ENCODE results near the gene MCM3AP.
A peak's percentile ranks its signal among the peaks of the same experiment; 100 is the strongest.
"Not testable (repeated sequence)": the region's sequence is repeated elsewhere in the genome, so short reads cannot be mapped to it uniquely, and the experiment has no call there.

The MCM3AP gene

DNA sequence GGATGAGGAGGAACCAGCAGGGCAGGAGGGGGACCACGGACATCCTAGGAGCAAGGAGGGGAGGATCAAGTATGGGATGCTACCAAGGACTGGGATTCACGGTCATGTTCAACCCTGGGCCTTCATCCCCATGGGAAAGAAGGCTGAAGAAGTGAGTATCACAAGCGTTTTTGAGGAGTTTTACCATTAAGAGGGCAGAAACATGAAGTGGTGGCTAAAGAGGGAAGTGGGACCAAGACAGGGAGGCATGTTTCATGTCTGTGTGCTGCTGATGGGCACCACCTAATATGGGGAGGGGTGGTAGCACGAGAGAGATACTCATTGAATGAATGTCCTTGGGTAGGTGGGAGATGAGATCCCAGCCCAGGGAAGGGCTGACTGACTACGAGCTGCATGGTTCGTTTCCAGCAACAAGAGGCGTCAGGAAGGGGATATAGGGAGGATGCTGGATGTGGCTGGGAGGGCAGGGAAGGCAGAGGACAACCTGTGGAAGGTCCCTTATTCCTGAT lies 45.5 kb downstream of the MCM3AP start:
- DNase-seq, result no peak

DNA sequence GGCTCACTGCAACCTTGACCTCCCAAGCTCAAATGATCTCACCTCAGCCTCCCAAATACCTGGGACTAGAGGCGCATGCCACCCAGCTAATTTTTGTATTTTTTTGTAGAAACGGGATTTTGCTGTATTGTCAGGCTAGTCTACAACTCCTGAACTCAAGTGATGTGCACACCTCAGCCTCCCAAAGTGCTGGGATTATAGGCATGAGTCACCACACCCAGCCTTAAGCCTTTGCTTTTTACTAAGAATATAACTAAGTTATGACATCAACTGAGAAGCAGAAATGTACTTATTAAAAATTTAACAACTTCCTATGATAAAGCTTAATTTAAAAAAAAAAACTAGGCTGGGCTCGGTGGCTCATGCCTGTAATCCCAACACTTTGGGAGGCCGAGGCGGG lies 47.9 kb downstream of the MCM3AP start:
- DNase-seq, result no peak

DNA sequence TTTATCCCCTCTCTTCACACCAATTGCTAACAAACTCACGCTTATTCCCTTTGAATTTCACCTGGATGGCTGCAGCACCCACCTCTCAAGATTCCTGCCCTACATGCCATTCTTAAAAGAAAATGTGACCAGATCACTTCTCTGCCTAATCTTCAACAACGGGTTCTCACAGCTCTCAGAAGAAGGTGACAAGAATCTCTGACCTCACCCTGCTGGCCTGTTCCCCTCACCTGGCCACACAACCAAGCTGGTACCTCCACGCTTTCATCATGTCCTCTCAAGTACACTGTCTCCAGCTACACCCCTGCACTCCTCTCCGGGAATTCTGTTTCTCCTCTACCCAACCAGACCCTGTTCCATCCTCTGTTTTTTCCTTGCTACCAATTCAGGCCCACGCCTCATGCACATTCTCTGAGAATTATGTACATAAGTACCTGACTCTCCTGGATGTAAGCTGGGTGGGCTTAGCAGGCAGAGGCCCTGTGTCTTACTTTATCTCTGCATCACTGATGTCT lies 50.9 kb downstream of the MCM3AP start:
- DNase-seq, result no peak

DNA sequence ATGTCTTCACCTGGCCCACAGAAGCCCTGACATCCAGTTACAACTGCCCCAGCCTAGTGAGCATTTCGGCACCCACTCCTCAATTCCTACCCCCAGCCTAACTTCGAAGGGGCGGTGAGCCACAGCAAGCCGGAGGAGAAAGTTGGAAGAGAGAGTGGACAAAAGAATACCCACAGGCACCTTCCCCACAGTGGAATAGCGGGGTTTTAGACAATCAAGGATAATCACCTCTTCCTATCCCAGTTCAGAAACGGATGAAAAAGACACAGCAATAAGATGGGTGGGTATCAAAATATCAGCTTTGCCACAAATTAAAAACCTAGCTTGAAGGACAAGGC lies 55.5 kb downstream of the MCM3AP start:
- DNase-seq, result no peak

DNA sequence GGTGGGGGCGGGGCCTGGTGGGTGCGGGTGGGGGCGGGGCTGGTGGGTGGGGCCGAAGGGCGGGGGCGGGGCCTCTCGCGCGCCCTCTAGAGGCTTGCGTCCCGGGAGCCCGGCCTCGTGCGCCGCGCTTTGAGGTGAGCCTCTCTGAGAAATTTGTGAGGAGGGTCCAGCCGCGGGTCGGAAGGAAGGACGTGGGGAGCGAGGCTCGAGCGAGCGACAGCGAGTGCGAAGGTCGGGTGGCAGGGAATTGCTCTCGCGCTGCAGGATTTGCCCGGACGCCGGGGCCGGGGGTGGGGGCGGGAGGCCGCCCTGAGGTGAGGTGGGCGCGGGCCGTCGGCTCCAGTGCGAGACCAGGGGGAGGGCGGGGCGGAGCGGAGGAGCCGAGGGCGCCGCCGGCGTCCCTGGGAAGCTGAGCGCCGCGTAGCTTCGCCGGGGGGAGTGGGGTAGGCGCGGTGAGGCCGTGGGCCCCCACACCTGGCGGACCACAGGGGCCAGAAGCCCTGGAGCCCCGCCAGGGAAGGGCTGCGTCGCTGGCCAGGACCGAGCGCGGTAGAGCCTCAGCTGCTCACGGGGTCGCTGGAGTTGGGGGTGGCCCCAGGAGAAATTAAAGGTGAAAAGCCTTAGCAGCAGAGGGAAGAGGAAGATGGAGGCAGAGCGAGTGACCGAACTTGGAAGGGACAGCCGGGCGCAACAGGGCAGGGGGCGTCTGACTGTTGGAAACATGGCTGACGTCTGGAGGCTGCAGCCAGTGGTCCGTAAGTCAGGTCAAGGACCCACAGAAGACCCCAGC lies 56.1 kb downstream of the MCM3AP start:
- no peak for DNase-seq

DNA sequence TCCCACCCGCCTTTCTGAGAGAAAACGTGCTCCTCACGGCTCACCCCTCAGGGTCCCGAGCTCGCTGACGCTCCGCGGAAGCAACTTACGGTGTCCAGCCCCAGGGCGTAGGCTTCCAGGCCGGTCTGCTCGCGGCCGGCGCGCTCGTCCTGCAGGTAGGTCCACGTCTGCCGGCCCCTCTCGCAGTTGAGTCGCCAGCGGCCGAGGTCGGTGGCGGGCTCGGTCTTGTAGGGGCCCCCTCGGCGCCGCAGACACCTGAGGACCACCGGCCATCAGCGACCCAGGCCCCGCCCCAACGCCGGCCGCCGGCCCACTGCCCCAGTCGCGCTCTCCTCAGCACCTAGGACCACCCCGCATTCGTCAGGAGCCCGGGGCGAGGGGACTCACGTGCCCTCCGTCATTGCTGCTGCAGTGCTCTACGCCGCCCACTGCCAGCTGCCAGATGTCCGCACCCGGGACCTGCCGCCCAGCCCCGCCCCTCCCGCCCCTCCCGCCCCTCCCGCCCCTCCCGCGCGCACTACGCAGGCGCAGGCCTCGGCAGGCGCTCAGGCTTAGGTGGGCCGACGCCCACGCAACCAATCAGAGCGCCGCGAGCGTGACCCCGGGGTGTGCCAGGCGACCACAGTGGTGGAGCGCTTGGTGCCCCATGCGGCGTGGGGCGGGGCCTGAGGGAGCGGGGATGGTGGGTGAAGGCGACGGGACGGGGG lies 56.9 kb downstream of the MCM3AP start, which contains the start of gene LSS:
Gene LSS, minus strand, starts transcription at position 430 of the 707 bp plus-strand sequence. Its CDS starts 29 bp downstream, at position 401.
- peak; percentile 97 for DNase-seq

DNA sequence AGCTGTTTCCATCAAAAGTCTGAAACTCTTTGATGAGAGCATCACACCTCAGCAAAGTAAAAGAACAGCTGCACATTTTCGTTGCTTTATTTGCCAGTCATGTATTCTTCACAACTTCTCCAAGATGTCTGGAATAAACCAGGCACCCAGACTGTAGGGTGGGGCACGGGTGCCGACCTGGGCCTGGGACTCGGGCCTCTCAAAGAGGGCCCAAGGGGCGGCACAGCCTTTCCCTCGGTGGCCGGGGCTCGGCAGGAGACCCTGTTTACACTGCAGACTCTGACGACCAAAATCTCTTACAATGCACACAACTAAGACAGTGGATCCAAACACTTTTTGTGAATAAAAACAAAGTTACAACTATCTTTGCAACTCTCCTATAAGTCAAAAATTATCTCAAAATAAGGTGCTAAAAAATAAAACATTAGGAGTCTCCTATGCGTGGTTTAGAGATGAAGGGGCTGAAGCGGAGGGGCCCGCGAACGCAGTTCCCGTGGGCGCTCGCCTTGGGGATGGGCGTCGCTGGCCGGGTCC lies 57.5 kb downstream of the MCM3AP start:
- DNase-seq, result no peak

DNA sequence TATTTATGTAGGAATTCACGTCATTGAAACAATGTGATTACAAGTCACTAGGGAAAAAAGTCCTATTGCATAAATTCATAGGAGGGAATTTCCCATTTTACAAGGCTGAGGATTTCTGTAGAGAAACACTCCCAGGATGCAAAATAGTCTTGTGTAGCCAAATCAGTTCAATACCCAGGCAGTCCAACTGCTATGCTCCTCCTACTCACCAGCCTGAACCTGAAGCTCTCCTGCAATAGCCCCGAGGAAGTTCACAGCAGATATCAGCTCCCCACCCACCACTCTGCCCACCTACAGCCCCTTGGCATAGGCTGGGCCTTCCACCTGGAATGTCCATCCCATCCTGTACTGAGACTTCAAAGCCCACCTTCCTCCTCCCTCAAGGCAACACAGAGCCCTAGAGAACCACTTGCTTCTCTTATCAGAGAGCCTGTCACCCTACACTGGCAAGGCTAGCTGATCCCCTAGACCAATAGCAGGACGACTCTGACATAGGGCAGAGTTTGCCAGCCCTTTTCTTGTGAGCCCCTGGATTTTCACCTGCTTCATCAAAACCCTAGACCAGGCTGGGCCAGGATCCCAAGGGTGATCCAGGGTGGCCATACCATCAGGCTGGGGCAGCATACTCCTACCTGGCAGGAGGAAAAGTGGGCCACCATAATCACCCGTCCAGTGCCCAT lies 58.4 kb downstream of the MCM3AP start:
- DNase-seq, result no peak

DNA sequence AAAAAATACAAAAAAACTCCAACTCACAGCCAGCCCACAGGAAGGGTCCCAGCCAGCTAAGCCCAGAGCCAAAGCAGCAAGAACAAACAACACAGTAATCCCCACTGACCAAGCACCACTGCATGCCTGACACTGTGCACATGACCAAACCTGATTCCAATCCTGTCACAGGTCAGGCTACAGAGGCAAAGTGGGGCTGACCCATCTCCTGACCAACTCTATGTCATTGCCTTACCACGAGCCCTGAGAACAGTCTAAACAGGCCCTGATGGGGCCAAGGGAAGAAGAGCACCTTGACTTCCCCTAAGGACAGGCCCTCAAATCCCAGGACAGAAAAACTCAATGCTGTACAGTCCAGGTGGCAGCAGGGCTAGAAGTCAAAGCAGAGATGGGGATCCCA lies 59.3 kb downstream of the MCM3AP start:
- no peak for DNase-seq

DNA sequence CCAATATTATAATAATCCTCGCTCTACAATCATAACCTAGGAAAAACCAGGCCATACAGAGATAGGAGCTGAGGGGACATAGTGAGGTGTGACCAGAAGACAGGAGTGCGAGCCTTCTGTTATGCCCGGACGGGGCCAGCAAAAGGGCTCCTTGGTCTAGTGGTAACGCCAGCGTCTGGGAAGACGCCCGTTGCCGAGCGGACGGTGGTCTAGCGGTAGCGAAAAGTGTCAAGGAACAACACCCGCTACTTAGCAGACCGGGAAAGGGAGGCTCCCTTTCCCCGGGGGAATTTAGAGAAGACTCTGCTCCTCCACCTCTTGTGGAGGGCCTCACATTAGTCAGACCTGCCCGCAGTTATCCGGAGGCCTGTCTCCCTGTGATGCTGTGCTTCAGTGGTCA lies 61.8 kb downstream of the MCM3AP start:
- not testable (repeated sequence) for DNase-seq

DNA sequence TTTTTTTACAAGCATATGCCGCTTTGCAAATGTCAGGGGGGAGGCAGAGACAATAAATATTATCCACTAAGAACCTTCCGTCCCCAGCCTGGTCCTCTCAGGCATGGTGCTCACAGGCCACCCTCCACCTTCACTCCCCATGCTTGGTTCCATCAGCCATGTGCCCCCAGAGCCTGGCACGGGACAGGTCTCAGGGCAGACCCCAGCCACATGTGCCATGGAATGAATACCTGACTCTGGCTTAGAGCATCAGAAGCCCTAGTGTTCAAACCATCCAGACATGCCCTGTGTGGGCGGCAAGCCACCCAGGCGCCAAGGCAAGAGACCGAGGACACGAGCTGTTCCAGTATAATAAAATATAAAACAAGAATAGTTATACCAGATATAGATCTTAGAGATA lies 62.2 kb downstream of the MCM3AP start:
- DNase-seq, result no peak

DNA sequence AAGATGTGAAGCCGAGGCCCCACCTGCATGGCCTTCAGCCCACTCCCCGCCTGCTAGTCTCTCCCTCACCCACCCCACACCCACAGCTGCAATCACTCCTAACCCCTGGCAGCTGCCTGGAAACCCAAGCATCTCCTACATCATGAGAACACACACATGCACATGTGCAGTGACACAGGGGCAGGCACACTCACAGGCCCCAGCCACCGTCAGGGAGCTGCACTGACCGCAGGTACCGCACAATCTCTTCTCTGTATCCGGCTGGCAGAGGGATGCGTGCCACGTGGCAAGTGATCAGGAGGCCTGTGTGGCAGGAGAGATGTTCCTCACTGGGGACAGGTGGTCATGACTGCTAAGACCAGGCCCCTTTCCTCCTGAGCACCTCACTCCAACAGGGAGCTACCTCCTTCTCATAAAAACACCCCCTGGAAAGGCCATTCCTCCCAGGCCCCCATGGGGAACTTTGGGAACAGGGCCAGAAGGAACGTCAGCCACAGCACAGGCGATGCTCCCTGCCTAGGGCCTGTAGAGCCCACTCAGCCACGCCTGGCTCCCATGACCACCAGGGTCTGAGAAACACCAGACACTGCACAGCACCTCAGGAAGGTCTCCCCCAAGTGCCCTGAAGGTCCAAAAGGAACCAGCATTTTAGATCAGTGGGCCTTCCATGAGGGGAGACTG lies 62.8 kb downstream of the MCM3AP start:
- no peak for DNase-seq

DNA sequence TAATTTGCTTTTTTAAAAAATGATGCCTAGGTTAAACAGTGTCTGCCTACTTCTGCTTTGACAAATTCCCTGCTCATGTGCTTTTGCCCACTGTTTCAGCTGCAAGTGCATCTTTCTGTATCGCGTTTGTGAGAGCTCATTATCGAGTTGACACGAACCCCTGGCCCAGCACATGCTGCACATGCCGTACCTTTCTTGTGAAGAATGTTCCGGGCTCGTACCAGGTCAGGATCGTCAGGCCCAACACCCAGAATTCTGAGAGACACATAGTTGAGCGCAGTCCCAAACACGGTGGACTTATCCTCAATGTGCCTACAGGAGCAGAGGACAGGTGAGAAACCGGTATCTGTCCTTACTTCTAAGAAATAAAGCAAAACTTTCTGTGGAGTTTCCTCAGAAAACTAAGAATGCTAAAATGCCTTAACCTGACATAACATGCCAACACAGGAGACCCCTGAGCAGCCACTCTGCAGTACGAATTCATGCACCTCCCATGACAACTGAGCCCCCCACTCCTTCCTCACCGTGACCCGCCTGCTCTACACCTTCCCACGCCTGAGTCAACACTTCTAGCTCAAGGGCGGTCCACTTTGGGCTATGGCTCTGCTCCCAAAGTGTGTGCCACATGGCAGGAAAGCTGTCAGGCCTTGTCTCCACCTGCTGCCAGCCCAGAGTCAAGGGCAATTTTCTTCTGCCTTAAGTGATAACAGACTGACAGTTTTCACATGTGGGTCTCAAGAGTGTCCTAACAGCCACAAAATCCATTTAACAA lies 63.6 kb downstream of the MCM3AP start:
- DNase-seq, result no peak

DNA sequence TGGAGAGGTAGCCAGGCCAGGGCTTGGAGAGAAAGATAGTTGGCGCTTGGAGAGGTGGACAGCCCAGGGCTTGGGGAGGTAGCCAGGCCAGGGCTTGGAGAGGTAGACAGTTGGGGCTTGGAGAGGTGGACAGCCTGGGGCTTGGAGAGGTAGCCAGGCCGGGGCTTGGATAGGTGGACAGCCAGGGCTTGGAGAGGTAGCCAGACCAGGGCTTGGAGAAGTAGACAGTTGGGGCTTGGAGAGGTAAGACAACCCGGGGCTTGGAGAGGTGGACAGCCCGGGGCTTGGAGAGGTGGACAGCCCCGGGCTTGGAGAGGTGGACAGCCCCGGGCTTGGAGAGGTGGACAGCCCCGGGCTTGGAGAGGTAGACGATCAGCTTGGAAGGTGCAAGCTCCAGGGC lies 64.6 kb downstream of the MCM3AP start:
- no peak for DNase-seq

DNA sequence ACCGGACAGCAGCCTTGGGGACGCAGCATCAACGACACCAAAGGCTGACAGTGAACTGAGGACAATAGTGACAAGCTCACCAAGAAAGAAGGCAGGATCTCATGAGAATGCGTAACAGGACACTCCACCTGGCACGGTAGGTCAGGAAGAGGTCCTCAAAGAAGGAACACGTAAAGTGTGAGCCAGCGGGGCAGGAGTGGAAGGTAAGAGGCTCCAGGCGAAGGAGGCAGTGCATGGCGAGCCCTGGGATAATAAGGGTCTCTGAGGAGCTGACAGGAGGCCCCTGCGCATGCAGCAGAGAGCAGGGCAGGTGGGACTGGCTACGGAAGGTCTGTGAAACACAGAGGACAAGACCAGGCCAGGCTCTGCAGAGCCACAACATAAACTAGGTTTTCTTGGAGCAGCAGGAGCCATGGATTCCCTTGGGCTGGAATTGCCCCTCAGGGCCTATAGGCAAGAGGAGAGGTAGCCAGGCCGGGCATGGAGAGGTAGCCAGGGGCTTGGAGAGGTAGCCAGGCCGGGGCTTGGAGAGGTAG lies 65.1 kb downstream of the MCM3AP start:
- DNase-seq, result no peak

DNA sequence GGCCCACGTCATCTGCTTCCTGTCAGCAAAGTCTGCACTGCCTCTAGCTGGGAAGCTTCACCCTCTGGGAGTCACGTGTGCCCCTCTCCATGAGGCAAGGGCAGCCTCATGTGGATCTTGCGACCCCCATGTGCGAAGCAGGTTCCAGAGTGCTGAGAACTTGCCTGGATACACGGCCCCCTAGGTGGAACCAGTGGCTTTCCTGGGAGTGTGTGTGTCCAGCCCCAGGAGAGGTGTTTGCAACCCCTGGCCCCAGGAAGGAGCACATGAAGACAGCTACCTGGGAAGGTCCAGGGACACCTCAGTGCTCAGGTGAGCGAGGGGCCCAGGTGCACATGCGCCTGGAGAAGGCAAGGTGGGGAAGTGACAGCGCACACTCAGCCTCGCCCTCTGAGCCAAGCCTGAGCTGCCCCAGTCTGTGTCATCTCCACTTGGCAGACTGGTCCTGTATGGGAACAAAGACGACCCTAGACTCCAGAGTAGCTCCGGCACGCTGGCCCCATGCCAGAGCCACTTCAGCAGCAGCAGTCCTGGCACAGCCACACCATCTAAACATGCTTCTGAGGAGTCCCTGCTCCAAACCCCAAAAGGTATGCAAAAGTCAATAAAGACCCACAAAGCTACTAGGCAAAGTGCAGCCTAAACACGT lies 65.7 kb downstream of the MCM3AP start:
- DNase-seq, result no peak

DNA sequence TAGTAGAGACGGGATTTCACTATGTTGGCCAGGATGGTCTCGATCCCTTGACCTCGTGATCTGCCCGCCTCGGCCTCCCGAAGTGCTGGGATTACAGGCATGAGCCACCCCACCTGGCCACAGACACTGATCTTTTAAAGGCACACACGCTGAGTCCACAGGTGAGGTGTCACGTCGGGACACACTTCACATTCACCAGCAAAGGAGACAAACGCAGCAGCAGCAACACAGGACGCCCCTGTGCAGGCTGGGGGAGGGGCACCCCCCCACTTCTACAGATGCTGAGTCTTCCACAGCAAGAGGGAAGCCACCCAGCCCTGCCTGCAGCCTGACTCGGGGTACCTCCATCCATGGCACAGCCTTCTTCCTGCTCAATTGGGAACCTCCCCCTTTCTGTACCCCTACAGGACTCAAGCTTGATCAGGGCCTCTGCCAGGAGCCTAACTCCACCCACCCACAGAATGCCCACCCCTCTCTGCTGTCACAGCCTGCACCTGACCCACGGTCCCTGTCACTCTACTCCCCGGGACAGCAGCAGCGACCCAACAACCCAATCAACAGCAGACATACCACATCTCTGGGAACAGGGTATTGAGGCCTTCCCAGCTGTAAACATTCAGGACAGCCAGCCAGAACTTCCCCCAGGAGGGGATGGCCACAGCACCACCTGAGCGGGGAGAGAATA lies 66.4 kb downstream of the MCM3AP start:
- DNase-seq, result no peak

DNA sequence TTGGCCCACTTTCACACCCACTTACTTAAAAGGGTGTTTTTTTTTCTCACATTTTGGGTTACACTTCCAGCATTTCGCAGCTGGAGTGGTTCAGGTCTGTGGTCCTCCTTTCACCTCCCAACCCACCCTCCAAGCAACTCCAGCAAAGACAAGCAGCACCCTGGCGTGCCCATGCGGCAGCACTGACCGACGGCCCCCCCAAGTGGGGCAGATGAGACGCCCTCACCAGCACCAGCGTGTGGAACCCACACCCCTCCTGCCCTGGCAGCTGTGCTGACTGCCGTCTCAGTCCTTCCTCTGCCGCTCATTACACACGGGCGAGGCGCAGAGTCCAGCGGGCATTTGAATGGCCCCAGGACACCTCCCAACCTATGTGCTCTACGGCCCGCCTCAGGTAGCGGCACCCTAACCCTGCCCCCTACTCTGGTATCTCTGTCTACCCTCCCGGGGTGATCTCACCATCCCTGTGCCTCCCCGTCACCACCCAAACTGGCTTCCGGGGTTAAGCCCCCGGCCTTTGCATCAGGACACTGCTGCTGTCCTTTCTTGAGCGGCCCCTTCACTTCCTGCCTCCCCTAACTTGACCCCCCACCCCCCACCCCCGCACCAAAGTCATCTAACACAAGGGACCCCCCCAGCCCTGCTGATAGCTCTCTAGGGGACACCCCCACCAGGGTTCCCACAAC lies 67.8 kb downstream of the MCM3AP start:
- DNase-seq, result no peak

DNA sequence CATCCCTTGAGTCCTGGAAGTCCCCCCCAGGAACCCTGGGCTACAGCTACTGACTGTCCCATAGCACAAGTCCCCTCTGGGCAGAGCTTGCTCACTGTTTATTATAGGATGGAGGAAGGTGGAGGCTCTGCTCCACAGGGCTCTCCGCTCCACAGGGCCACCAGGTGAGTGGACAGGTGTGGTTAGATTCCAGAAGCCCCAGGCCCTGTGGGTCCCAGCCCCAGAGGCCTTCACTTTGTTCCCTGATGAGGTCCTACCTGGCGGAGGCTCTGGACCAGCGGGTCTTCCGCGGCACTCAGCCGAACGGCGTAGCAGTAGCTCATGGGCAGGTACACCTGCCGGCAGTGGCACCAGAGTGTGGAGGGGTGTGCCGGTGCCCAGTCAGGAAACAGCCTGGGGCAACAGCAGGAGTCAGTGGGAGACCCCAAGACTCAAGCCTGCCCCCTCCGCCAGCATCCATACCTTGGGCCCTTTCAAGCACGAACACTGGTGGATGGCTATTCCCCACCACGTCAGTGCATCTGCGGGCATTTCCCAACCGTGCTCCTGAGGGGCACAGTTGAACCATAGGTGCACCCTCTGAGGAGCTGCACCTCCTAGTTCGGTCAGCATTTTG lies 69.2 kb downstream of the MCM3AP start:
- DNase-seq, result no peak
